Measurements from ENCODE around the gene FNTB. TPM values are rescaled to one million over a fixed set of nuclear protein-coding genes. Genes with fewer than 3 reads are reported as not detected.

FNTB gene
- total and polyA plus RNA-seq, 2 experiments from 2014 or later: 8.6 to 12.5 TPM

GRCh38 chr14:65107200-65107599 is 120.5 kb downstream of the FNTB start:
- Mint-ChIP-seq H3K4me1 (peaks cover 8% of the 10 kb centered on the region), H3K9me3 (no peaks in the 10 kb centered on the region), H3K27me3 (ENCODE audit: insufficient read depth, low read depth, poor library complexity) (peaks cover 14% of the 10 kb centered on the region), H3K4me3 (no peak overlapping the region), H3K36me3 (ENCODE audit: low read depth) (peaks cover 3% of the 10 kb centered on the region; the same call in 1 of the 3 replicates), H3K27ac (no peak overlapping the region)
- Histone ChIP-seq H2AFZ (no peak overlapping the region), H3K79me2 (replicated peaks; ENCODE audit: insufficient read depth) (no peaks in the 10 kb centered on the region), H3K36me3 (ENCODE audit: insufficient read depth) (no peaks in the 10 kb centered on the region), H3K9me2 (ENCODE audit: insufficient read depth) (no peaks in the 10 kb centered on the region), H3K27me3 (ENCODE audit: insufficient read depth) (peaks cover 6% of the 10 kb centered on the region; the same call in 1 of the 2 replicates), H3F3A (replicated peaks; ENCODE audit: low read depth) (no peaks in the 10 kb centered on the region), H3K4me3 (no peak overlapping the region), H4K20me1 (replicated peaks; ENCODE audit: insufficient read depth) (no peaks in the 10 kb centered on the region; the same call in 1 of the 2 replicates), H3K4me2 (no peak overlapping the region), H3K4me1 (ENCODE audit: insufficient read depth) (no peaks in the 10 kb centered on the region), H3K27ac (ENCODE audit: low read depth) (no peak overlapping the region)
- DNase-seq (ENCODE audit: low spot score) (no peak), ATAC-seq (no peak)
- TF ChIP-seq ZNF114 (CRISPR knock-in tag; IDR thresholded peaks at IDR 0.05) (no peak), REST (IDR thresholded peaks at IDR 0.05; ENCODE audit: unreplicated experiment) (no peak), ZNF331 (CRISPR knock-in tag; IDR thresholded peaks at IDR 0.05; ENCODE audit: low read depth) (no peak), NANOG (IDR thresholded peaks at IDR 0.05; ENCODE audit: borderline replicate concordance) (no peak), ETS1 (IDR thresholded peaks at IDR 0.05) (no peak), EZH2 (IDR thresholded peaks at IDR 0.05; ENCODE audit: low read depth, unreplicated experiment) (no peak), POLR2AphosphoS5 (IDR thresholded peaks at IDR 0.05; ENCODE audit: low read depth) (no peak), STAT1 (IDR thresholded peaks at IDR 0.05; ENCODE audit: unreplicated experiment) (no peak), ZNF462 (CRISPR knock-in tag; IDR thresholded peaks at IDR 0.05) (no peak), CTCF (conservative IDR thresholded peaks at IDR 0.05; ENCODE audit: low read depth in 2 of 2) (no peak), EZH2phosphoT487 (IDR thresholded peaks at IDR 0.05; ENCODE audit: unreplicated experiment) (no peak), JUNB (IDR thresholded peaks at IDR 0.05; ENCODE audit: unreplicated experiment) (no peak), CREB1 (CRISPR knock-in tag; IDR thresholded peaks at IDR 0.05; ENCODE audit: low read depth) (no peak)

Measured in GM23338 (cell line).